ENCODE data around the gene WDR26. TPM values are rescaled to one million over a fixed set of nuclear protein-coding genes. Genes with fewer than 3 reads are reported as not detected.

The WDR26 gene
- polyA plus RNA-seq, 12 donors = 35.6 to 389 (median 72.9) TPM

DNA sequence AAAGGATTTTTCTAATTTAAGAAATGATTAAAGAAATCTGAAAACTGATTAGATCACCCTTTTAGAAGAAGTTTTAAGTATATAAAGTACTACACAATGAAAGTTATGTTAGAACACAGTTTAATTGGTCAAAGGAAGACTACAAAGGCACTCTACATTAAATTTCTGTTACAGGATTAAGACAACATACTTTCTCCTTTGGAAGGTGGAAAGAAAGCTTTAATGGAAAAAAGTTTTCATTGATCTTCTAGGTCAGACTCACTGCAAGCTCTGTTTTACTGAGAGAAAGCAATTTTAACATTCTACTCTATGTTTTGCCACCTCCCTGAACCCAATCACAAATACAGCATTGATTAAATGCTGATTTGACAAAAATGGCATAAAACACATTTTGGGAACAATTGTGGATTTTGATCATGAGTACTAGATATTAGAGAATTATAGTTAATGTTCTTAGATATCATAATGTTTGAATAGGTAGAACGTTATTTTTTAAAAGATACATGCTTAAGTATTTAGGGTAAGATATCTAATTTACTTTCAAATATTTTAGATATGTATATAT, 32.0 kb downstream of the WDR26 start:
- no peak for DNase-seq

DNA sequence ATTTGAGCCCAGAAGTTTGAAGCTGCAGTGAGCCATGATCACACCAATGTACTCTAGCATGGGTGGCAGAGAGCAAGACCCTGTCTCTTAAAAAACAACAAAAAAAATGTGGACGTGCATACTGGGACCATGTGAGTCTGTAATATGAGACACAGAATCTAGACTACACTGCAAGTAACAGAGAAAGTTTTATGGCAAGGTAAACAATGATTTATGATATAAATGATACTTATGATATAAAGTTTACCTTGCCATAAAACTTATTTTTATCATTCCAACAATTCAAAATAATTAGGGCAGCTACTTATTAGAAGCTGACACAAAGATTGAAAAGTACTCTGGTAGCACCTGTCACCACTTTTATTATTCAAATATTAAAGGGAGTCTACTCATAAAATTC, 34.7 kb downstream of the WDR26 start:
- no peak for DNase-seq

DNA sequence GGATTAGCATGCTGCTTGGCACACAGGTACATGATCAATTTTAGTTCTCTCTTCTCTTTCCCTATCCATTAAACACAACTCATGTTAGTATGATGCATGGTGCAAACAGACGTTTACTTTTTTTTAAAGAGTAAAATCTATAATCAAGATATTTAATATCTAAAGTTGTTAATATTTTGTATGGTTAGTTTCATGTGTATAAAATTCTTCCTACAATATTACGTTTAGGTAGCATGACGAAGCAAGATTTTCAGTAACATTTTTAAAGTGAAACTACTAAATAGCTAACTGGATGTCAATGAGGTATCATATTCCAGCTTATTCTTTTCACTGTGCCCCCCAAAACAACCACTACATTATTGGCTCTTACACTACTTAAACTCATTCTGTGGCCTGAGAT, 41.3 kb downstream of the WDR26 start:
- no peak for DNase-seq

DNA sequence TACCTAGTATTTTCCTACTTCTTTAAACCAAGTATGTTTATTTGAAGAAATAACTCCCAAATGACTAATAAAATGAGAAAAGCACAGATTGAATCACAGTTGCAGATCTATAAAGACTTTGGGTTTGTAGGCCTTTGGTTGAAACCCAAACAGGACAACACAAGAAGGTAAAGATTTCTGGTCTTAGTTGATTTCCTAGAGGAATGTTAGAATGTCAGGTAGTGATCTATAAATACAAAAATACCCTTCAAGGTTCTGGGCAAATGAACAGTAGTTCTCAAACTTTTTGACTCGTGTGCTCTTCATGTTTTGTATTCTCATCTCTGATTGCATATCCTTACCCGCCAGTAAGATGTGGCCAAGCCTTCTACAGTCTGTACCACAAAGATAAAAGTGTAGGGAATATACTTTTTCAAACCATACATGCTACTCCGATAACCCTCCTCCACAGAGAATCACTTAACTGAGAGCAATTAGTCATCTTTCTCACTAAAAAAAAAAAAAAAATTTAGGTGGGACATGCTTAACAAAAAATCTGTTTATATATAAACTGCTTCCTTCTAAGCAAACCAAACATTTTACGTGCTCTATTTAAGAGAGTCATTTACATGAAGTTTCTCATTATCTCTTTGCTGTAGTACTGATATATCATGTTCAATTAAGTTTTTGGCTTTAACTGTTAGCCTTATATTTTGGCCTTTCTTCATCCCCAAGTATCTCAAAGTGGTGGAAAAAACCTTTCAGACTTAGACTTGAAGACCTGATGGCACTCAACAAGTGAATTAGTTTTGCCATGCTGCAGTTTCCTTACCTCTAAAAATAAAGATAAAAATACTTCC, 42.0 kb downstream of the WDR26 start:
- no peak for DNase-seq

DNA sequence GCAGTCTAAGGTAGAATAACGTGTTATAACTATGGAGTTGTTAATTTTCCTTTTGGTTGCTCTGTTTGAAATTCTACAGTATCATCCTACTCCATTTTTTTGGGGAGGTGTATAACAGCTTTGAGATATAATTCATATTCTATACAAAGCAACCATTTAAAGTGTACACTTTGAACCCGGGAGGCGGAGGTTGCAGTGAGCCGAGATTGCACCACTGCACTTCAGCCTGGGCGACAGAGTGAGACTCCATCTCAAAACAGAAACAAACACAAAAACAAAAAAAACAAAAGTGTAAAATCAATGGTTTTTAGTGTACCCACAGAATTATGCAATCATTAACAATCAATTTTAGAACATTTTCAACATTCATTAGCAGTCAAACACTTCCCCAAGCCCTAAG, 44.1 kb downstream of the WDR26 start:
- DNase-seq = no peak

DNA sequence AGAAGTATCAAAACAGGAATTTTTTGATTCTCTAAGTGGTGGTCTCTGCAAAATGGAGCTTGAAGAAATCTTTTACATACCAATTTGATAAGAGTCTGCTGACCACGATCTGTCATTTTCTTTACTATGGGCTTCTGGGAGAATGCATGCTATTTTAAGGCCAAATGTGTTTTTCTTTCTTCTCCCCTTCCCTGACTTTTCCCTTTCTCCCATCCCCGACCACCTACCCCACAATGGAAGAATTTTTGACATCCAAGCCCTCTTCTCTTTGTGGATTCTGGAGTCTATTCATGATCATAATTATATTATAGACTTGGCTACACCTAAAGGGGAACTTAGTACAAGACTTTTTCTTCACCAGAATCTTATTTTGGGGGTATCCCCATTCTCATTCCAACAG, 46.7 kb downstream of the WDR26 start:
- DNase-seq = no peak

DNA sequence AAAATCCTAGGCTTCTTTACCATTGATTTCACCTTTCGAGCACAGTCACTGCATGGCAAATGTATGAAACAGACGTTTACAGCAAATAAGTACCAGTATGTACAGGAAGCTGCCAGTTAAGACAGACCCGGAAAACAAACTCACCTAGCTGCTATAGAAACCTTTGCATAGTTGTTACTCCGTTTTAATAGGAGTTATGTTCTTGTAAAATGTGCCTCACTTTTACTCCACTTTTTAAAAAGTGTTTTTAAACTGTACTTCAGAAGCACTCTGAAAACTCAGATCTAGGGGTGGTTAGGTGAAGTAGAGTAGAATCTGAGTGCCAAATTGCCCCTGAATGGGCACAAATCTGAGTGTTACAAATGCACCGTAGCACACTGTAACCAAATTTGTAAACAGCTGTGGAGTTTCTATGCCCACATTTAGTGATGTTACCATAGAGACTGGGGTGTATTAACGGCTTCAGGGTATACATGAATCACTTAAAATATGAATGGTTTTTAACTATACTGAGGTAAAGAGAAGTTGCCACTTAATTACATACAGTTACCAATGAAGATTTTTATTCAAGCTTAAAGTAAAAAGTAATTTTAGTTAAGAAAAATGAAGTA, 47.2 kb downstream of the WDR26 start:
- DNase-seq = no peak

DNA sequence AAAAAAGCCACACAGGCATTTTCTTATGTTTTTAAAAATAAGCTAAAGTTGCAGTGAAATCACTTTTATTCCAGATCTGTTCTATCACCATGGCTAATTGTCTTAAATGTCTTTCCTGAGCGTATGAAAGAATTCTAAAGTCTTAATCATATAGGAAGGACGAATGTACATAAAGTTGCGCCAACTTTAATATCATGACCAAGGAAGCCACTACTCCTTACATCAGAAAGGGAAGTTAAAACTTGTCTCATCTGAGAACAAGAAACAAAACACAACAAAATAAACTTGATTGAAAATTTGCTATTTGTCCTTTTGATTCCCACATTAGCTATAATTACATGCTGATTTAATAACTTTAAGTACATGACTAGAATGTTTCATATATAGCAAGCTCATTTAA, 51.4 kb downstream of the WDR26 start:
- no peak for DNase-seq

DNA sequence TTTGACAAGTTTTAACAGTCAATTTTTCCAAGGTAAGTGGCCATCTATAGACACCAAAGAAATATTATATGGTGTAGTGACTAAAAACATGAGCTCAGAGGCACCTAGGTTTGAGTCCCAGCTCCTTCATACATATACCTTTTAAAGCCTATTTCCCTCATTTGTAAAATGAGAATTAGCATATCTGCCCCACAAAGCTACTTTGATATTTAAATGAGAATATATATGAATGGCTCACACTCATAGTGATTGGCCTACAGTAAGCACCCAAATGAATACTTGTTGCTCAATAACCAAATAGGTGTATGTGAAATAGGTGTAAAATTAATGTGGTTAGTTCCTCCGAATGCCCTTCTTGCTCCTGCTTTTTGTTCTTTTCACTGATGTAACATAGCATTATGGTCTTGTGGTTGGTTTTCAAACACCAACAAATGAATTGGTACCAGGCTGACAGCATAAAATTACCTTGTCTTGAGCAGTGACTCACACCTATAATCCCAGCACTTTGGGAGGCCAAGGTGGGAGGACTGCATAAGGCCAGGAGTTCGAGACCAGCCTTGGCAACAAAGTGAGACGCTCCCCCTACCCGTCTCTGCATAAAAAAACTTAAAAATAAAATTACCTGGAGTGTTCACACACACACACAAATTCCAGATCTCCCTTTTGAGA, 52.6 kb downstream of the WDR26 start:
- DNase-seq = no peak

DNA sequence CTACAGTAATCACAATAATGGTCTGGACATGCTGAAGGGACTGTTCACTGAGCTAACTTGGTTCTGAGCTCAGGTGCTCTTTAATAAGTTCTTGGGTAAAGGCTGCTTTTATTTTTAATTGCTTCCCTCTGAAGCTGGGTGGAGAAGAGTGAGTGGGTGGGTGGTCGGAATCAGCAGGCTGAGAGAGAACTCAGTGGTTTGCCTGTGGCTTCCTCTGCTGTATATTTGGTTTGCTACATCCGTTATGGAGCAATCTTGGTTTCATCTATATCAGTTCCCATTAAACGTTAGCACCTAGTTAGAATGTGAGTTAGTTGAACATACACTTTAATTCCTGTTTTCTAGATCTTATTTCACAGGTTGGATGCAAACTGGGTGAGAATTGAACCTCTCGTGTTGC, 54.6 kb downstream of the WDR26 start:
- DNase-seq = no peak

DNA sequence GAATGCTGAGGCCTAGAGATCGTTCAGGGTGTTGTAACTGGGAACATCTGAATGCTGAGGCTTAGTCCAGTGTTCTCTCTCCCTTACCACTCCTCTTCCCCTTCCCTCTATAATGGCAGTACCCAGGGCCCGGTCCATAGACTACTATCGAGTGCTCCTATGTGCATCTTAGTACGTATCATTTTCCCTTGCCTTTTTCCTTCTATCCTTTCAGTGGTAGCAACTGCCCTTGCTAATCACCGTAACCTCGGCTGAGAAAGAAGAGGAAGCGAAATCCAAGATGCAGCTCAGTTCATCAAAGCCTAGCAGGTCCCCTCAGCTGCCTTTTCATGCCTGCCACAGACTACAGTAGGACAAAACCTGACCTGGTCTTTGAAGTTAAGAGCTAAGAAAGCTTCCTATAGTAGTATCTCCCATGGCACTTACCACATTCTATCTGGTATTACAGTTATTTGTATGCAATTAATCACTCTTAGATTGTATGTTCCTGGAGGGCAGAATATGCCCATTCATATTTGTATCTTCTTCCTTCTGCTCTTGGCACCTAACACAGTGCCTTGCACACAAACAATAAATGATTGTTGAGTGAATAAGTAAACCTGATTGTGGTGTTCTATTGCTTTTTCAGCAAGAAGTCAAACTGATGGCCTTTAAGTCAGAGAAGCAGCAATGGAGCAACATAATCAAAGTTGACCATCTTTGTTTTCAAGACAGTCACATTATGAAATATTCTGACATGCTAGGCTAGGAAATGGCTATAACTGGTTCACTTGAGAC, 55.6 kb downstream of the WDR26 start:
- DNase-seq = no peak

DNA sequence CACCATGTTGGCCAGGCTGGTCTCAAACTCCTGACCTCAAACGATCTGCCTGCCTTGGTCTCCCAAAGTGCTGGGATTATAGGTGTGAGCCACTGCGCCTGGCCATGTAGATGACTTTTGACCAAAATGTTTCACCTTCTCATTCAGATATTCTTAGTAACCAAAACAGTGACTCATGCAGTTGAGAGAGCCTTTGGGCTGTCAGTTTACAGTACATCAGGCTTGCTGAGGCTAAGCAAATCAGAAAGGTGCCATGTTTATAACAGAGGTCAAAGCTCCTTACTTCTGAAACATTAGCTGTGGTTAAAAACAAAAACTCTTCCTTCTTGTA, 57.0 kb downstream of the WDR26 start:
- no peak for DNase-seq

DNA sequence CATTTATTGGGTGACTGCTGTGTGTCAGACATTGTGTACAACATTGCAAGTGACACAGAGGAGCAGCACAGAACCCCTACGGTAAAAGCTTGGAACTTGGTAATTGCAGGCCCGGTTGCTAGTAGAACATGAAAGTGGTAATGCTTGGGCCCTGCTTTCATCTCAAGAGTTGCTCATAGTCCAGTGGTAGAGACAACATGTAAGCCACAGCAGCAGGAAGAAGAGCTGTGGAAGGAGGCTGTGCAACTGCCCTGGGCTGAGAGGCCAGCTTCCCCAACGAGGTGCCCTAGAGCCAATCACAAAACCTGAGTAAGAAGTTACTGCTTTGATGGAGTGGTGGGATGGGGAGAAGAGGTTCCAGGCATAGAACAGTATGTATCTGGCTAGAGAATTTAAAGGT, 59.5 kb downstream of the WDR26 start:
- no peak for DNase-seq

DNA sequence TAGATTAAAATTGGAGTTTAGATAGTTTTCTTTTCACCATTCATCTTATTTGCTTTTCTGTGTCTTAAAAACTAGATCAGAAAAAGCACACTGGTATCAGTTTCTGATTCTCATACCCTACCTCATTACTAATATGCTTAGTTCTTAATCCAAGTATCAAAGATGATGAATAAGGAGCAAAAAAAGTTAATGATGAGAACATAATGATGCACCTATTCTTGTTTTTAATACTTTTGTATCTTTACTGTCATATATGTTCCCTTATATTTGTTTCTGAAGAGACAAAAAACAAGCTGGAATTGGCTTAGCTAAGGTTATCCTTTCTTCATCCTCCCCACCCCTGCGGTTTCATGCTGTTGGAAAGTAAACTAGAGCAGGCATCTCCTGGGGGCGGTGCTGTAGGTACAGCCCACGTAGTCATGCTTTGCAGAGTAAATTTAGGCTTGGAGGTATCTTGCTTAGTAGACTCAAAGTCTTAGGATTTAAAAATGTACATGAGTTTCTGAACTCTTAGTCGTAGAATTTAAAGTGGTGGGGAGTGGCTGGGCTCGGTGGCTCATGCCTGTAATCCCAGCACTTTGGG, 61.5 kb downstream of the WDR26 start:
- DNase-seq = no peak

DNA sequence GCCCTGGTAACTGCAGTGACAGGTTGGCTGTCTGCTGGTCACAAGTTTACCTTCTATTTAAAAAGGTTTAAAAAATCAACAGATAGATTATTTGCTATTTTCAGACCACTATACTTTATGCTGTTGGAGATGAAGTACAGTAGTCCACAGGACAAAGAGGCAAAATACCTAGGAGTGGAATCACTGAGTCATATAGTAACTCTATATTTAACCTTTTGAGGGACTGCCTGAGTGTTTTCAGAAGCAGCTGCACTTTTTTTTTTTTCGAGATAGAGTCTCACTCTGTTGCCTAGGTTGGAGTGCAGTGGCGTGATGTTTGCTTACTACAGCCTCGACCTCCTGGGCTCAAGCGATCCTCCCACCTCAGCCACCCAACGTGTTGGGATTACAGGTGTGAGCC, 66.2 kb downstream of the WDR26 start:
- DNase-seq = no peak

DNA sequence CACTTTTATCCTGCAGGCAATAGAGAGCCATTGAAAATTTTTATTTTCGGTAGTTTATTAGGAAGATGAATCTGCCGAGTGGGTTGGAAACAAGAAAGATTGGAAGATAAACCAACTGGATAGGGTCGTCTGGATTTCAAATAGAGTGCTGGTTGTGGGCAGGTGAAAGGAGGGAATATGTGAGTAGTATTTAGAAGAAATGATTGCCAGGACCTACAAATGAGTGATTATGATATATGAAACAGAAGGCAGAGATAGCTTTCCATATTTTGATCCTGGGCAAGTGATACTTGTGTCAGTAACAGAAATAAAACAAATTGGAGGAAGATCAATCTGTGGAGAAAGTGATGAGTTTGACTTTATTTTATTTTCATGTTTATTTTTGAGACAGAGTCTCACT, 75.4 kb downstream of the WDR26 start:
- DNase-seq = no peak

DNA sequence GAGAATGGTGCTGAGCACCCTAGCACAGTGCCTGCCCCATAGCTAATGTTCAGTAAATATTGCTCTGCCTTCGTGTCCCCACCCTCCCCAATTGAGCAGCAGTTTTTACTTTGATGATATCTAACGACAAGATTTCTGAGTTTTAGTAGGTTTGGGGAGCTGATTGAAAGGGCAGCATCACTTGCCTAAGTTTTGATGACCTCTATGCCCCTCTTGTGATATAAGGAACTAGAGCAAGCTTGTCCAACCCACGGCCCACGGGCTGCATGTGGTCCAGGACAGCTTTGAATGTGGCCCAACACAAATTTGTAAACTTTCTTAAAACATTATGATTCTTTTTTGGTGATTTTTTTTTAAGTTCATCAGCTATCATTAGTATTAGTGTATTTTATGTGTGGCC, 76.4 kb downstream of the WDR26 start:
- DNase-seq = no peak

DNA sequence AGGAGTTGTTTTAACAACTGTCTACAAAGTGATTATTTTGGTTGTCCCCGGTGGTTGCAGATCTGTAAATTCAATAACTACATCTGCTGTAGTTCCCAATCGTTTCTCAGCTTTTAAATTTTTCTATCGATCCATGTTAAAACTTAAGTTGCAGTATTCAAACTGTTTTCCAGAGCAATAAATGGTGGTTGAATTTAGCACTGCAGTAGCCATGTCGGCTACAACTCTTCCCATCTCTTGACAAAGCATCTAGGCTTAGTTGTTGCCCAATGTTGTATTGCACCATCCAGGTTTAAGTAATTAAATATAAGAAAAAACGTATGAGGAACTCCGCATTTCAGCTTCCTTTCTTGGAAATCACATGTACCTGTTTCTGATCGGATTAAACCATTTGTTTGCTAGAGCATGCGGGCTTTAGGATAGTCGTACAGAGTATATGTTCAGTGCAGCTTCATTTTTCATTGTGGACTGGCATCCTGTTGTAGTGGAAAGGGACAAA, 76.9 kb downstream of the WDR26 start:
- no peak for DNase-seq

DNA sequence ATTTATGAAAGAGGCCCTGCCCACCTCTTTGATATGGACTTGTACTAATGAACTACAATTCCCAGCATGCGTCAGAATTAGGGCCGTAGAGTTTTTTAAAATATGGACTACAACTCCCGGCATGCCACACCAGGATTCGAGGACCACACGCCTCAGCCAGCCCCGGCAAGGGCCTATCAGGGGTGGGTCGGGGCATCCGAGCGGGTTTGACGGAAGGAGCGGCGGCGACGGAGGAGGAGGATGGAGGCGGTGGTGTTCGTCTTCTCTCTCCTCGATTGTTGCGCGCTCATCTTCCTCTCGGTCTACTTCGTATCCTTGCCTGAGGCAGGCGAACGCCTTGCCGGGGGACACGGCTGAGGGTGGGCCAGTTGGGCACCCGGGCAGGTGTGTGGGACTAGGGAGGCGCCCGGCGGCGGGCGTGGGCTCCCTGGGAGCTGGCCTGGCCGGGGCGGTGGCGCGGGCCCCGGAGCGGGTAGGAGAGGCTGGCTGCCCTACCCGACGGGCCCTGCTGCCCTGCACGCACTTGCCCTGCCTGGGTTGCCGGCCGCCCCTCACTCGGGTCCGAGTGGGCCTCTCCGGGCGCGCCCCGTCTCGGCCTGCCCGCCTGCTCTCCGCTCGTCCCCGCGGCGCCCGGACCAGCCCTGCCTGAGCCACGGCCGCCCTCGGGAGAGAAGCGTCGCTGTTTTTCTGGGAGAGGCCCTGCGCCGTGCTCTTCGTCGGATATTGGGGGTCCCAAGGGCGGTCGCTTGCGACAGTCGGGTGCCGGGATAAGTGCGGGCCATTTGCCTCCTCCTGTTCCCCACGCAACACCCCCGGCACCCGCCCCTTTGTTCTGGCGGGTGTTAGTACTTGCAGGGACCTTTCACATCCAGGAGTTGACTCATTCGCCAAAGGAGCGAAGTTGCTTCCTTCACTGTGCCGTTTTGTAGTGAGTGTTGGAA, 77.6 kb downstream of the WDR26 start, which contains the start of gene CNIH4:
TSS of gene CNIH4 (plus strand) at position 195 of the 941 bp plus-strand sequence. CDS start at position 241, 46 bp downstream.
- peak; percentile 94 for DNase-seq
